SH-SY5Y (cell line): Measurements from ENCODE around the gene PPP2R1B.

Experiments
- GATA2 ChIP-seq: IDR thresholded peaks from 2 replicates; pipeline ENCODE4 v1.6.1; 2011; ENCODE audit warnings: mild to moderate bottlenecking, low read depth, low read length
- GATA3 ChIP-seq: IDR thresholded peaks from 2 replicates; pipeline ENCODE4 v1.6.1; 2011; ENCODE audit warnings: low read depth, mild to moderate bottlenecking, low read length, moderate library complexity

- TF ChIP-seq GATA2 (no peak), GATA3 (no peak)
Observed at GRCh38 chr11:111811445-111811844, 45.3 kb upstream of the PPP2R1B start.
